LNCaP clone FGC (cell line): ENCODE data around the gene ADRA1B.

ENCODE experiments used
- DNase-seq: peaks from one replicate; pipeline ENCODE4 v3.0.0-alpha.2; 2011; ENCODE audit warnings: low read depth
- H3K4me3 ChIP-seq: 2 replicates; pipeline ENCODE4 v1.5.1; 2011; ENCODE audit warnings: mild to moderate bottlenecking, low read depth, low read length, control low read depth
- TF ChIP-seq, protein P1 (sequence below): IDR thresholded peaks from 2 replicates; pipeline ENCODE4 v1.5.1; 2012; ENCODE audit warnings: mild to moderate bottlenecking; ENCODE audit not compliant: control insufficient read depth, insufficient read depth; ENCODE audit errors: extremely low read depth

The ADRA1B gene

DNA sequence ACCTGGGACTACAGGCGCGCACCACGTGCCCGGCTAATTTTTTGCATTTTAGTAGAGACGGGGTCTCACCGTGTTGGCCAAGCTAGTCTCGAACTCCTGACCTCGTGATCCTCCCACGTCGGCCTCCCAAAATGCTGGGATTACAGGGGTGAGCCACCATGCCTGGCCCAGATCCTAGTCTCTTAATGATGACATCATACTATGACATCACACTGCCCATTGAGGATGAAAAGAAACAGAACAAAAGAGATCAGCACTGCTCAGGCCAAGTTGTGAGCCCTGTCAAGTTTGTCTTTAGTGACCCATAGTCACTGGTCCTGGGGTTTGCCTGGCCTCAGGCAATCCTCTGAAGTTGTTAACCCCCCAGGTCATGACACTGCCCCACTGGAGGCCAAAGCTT, 21.3 kb downstream of the ADRA1B start:
- no peak for DNase-seq
- no peak overlapping the region for H3K4me3 ChIP-seq
- TF ChIP-seq, protein P1, sequence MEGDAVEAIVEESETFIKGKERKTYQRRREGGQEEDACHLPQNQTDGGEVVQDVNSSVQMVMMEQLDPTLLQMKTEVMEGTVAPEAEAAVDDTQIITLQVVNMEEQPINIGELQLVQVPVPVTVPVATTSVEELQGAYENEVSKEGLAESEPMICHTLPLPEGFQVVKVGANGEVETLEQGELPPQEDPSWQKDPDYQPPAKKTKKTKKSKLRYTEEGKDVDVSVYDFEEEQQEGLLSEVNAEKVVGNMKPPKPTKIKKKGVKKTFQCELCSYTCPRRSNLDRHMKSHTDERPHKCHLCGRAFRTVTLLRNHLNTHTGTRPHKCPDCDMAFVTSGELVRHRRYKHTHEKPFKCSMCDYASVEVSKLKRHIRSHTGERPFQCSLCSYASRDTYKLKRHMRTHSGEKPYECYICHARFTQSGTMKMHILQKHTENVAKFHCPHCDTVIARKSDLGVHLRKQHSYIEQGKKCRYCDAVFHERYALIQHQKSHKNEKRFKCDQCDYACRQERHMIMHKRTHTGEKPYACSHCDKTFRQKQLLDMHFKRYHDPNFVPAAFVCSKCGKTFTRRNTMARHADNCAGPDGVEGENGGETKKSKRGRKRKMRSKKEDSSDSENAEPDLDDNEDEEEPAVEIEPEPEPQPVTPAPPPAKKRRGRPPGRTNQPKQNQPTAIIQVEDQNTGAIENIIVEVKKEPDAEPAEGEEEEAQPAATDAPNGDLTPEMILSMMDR = no peak

DNA sequence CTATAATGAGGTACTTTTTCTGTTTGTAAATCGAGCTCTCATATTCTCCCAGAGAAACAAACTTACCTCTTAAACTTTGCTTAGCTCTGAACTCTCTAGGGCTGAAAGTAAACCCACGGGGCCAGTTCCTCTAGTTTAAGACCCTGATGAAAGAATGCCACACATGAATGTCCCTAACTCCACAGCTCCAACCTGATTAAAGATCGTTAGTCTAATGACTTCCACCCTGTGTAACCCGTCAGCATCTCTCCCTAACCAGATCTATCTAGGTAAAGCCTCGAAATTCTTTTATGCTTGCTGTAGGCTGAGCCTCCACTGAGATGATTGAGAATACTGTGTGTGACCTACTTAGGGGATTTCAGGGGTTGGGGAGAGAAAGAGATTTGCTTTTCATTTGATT, 27.0 kb downstream of the ADRA1B start:
- TF ChIP-seq, protein P1 = no peak
- no peak overlapping the region for H3K4me3 ChIP-seq
- DNase-seq = no peak

DNA sequence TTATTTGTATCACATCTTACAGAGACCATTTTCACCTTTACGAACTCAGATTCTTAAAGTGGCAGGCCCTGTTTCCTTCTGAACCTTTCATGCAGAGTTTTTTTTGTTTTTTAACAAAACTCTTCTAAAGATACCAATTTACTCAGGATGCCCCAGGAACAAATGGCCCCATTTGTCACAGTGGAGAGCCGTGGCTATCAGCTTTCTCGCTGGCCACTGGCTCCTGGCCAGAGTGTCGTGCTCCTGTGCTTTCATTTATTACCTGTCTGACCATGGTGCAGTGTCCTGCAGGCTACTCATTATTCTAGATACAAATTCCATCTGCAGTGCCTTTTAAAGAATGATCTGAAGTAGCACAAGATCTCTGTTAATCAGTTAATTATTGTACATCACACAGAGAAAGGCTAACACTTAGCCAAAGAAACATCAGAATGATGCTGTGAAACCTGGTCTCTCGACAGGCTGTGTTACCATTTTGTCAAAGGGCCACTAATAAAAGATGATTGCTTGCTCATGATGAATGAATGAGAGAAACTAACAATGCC, 27.8 kb downstream of the ADRA1B start:
- no peak for DNase-seq
- TF ChIP-seq, protein P1 = no peak
- no peak overlapping the region for H3K4me3 ChIP-seq

DNA sequence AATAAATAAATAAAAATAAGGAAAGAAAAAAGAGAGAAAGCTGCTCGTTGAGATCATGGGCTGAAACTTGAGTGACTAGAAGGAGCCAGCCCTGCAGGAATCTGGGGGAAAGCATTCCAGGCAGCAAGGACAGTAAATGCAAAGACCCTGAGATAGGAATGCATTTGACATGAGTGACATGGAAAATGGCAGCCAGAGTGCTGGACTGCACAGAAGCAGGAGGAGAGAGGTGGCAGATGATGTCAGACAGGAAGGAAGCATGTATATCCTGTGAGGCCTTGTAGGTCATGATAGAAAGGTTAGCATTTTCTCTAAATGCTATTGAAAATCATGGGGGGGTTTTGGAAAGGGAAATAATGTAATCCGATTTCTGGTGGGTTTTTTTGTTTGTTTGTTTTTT, 29.1 kb downstream of the ADRA1B start:
- no peak overlapping the region for H3K4me3 ChIP-seq
- TF ChIP-seq, protein P1 = no peak
- no peak for DNase-seq

DNA sequence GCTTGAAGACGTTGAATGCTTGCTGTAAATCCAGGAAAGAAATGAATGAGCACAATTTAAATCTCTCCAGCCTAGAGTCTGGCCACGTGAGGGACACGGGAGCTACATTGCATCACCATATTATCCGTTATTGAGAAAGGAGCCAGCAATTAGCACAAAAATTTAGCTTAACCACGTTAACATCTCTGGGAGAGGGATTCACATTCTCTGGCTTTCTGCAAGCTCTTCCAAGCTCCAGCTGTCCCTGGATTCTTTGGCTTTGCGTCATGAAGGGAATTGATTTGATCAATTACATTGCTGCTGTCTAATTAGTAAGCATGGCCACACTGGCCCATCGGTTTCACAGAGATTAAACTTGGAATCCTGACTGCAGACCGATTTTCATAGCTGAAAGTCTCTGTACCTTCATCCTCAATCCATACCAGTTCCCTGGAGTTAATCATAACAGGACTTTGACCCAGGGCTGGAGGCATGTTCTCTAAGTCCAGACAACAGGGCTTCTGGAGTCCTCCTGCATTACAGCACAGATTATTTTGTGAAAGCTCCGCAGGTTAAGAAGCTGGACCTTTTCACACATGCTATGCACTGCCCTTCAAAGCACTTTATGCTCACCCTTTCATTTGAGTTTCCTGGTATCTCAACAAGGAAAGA, 31.6 kb downstream of the ADRA1B start:
- H3K4me3 ChIP-seq = no peak overlapping the region
- no peak for DNase-seq
- TF ChIP-seq, protein P1 = no peak

DNA sequence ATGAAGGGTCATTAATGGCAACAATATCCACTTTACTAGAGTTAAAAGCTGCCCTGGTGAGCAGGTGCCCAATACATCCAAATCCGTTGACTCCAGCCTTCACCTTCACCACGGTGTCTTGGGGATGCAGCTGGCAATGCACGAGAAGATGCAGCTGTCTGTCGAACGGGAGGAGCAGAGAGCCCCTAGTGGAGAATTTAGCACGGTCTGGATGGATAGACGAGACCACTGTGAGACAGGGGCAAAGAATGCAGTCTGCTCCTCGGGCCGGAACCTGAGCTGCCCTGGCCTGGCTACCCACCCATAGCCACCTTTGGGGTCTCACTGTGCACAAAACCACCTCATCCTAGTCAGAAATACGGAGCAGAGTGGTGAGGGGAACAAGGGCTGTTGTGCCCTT, 35.1 kb downstream of the ADRA1B start:
- no peak overlapping the region for H3K4me3 ChIP-seq
- TF ChIP-seq, protein P1 = peak; percentile 17; the same call in 1 of the 2 replicates
- no peak for DNase-seq

DNA sequence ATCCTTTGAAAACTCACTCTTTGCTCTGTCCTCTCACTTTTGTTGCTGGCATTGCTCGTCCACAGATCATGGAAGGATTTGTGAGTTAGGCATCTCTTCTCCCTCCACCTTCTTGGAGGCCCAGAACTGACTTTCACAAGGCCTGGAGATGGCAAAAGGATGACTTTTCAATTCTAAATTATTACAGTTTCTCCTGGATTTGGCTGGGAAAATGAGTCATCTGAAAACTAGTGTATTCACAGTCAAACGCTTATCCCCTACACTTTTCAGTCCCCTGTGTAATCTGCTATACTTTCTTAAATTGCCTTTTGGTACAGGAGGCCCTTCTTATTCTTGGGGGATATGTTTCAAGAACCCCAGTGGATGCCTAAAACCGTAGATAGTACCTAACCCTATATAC, 35.6 kb downstream of the ADRA1B start:
- no peak for DNase-seq
- TF ChIP-seq, protein P1 = no peak

More for the DNA sequence above, 35.6 kb downstream of the ADRA1B start:
- H3K4me3 ChIP-seq = no peak overlapping the region
